HG03558 (cell line): ENCODE measurements around the gene SLC25A19.

ENCODE experiments used
- ATAC-seq: cut with Tn5 transposase; IDR thresholded peaks from one replicate; pipeline ENCODE4 v1.9.1; 2021; ENCODE audit warnings: moderate number of reproducible peaks; ENCODE audit not compliant: unreplicated experiment; ENCODE audit errors: extremely low read depth

Gene SLC25A19

GRCh38 chr17:75244133-75244866 is 44.9 kb downstream of the SLC25A19 start:
- no peak for ATAC-seq

- no peak for ATAC-seq
Measured at GRCh38 chr17:75242461-75243042, 46.7 kb downstream of the SLC25A19 start.

- ATAC-seq = no peak
Measured at GRCh38 chr17:75241996-75242460, 47.2 kb downstream of the SLC25A19 start.

- no peak for ATAC-seq
Measured at GRCh38 chr17:75241502-75241901, 47.7 kb downstream of the SLC25A19 start.

GRCh38 chr17:75241143-75241430 is 48.1 kb downstream of the SLC25A19 start:
- ATAC-seq = no peak

- no peak for ATAC-seq
Measured at GRCh38 chr17:75240394-75241142, 48.7 kb downstream of the SLC25A19 start.

- ATAC-seq = no peak
Measured at GRCh38 chr17:75239778-75240393, 49.3 kb downstream of the SLC25A19 start.

GRCh38 chr17:75239214-75239613 is 50.0 kb downstream of the SLC25A19 start:
- ATAC-seq = no peak

- no peak for ATAC-seq
Measured at GRCh38 chr17:75238684-75239191, 50.5 kb downstream of the SLC25A19 start.

GRCh38 chr17:75238020-75238580 is 51.1 kb downstream of the SLC25A19 start:
- no peak for ATAC-seq

- no peak for ATAC-seq
Measured at GRCh38 chr17:75237100-75238014, 51.9 kb downstream of the SLC25A19 start.

- no peak for ATAC-seq
Measured at GRCh38 chr17:75232786-75233185, 56.4 kb downstream of the SLC25A19 start.

GRCh38 chr17:75231741-75232464 is 57.3 kb downstream of the SLC25A19 start:
- no peak for ATAC-seq

GRCh38 chr17:75231071-75231470 is 58.2 kb downstream of the SLC25A19 start:
- ATAC-seq = no peak

- no peak for ATAC-seq
Measured at GRCh38 chr17:75228847-75229246, 60.4 kb downstream of the SLC25A19 start.

GRCh38 chr17:75228305-75228704 is 60.9 kb downstream of the SLC25A19 start:
- no peak for ATAC-seq

GRCh38 chr17:75227729-75228128 is 61.5 kb downstream of the SLC25A19 start:
- no peak for ATAC-seq

- ATAC-seq = no peak
Measured at GRCh38 chr17:75225016-75225415, 64.2 kb downstream of the SLC25A19 start.
